Measurements from ENCODE around the gene CTDSP2.
A peak's percentile ranks its signal among the peaks of the same experiment; 100 is the strongest.
"Not testable (repeated sequence)": the region's sequence is repeated elsewhere in the genome, so short reads cannot be mapped to it uniquely, and the experiment has no call there.

The CTDSP2 gene

DNA sequence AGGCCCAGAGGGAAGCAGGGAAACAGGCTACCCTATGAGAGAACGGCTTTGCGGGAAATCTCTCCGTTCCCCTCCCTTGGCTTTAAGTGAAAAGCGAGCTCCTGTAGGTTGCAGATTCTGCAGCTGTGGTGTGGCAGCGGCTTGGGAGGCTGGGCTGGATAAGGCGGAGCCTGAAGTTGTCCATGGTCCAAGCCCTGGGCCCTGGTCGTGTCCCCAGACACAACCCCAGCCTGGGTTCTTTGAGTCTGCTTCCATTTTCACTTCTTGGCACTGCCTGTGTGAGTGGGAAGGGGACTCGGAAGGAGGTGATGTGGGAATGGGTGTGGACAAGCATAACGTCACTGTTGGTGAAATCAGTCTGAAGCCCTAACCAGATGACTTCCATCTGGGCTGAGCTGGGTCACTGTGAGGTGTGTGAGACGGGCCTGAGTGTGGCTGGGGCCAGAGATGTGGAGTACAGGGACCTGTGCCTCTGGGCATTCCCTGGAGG lies 43.0 kb upstream of the CTDSP2 start:
- Histone ChIP-seq H3K27ac (ENCODE audit: low read depth, low read length) (peak overlapping the region; percentile 89), H3K4me3 (ENCODE audit: low read depth in 1 of 2, low read length in 2 of 2) (peak overlapping the region in 1 of 2 donors; percentile 24), H3K4me1 (ENCODE audit: insufficient read depth, low read length) (peaks cover 67% of the 10 kb centered on the region), H3K36me3 (ENCODE audit: insufficient read depth, low read length) (no peaks in the 10 kb centered on the region), H3K9ac (ENCODE audit: low read length) (no peak overlapping the region), H3K9me3 (ENCODE audit: low read length) (no peaks in the 10 kb centered on the region), H3K27me3 (ENCODE audit: control insufficient read depth in 1 of 2, insufficient read depth in 2 of 2, low read length in 2 of 2) (no peaks in the 10 kb centered on the region)

DNA sequence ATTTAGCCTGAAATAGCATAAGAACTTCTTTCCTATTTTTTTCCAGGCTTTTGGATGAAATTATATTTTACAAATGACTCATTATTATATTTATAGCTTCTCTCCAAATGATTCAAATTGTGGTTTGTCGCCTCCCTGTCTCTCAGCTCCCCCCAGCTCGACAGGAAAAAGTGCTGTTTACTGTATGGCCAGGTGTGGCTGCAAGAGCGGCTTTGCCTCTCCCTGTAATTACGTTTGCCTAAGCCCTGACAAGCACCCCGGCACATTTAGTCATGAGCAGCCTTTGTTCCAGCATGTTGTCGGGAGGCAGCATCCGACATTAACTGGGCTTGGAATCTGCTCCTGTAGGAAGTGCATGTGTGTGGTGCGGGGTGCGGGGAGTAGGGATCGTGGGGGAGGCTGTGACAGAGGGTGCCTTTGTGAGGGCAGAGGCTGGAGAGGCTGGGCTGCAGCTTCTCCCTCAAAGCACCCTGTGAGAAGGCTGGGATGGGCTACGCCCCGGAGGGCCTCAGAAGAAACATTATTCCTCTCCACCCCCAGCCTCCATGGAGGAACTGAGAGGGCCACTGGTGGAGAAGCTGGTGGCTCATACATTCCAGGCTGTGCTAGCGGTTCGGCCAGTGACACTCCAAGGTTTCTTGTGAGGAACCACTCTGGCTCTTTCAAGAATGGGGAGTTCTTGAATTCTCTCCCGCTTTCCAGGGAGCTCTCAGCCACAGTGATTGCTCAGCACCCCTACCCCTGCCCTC lies 42.1 kb upstream of the CTDSP2 start:
- Histone ChIP-seq H3K4me3 (ENCODE audit: low read depth in 1 of 2, low read length in 2 of 2) (peak overlapping the region in 1 of 2 donors; percentile 24), H3K9me3 (ENCODE audit: low read length) (no peaks in the 10 kb centered on the region), H3K27ac (ENCODE audit: low read depth, low read length) (peak overlapping the region; percentile 89), H3K36me3 (ENCODE audit: insufficient read depth, low read length) (no peaks in the 10 kb centered on the region), H3K27me3 (ENCODE audit: control insufficient read depth in 1 of 2, insufficient read depth in 2 of 2, low read length in 2 of 2) (no peaks in the 10 kb centered on the region), H3K9ac (ENCODE audit: low read length) (no peak overlapping the region), H3K4me1 (ENCODE audit: insufficient read depth, low read length) (peaks cover 58% of the 10 kb centered on the region)

- no peaks in the 10 kb centered on the region for H3K9me3 ChIP-seq (ENCODE audit: low read length)
- no peaks in the 10 kb centered on the region for H3K27me3 ChIP-seq (ENCODE audit: control insufficient read depth in 1 of 2, insufficient read depth in 2 of 2, low read length in 2 of 2)
- H3K27ac ChIP-seq (ENCODE audit: low read depth, low read length) = peak overlapping the region; percentile 86
- H3K4me3 ChIP-seq (ENCODE audit: low read depth in 1 of 2, low read length in 2 of 2) = no peak overlapping the region
- H3K4me1 ChIP-seq (ENCODE audit: insufficient read depth, low read length) = peaks cover 51% of the 10 kb centered on the region
- no peaks in the 10 kb centered on the region for H3K36me3 ChIP-seq (ENCODE audit: insufficient read depth, low read length)
- no peak overlapping the region for H3K9ac ChIP-seq (ENCODE audit: low read length)
These were observed 41.3 kb upstream of the CTDSP2 start for GRCh38 chr12:57887631-57888408.

DNA sequence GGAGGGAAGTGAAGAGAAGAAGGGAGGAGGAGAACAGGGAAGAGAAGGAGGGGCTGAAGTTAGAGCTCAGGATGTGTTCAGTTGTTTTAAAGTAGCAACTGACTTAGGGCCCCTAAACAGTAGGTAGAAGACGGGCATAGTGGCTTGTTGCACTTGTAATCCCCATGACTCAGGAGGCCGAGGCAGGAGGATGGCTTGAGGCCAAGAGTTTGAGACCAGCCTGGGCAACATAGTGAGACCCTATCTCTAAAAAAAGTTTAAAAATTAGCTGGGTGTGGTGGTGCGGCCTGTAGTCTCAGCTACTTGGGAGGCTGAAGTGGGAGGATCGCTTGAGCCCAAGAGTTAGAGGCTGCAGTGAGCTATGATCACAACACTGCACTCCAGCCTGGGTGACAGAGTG lies 40.4 kb upstream of the CTDSP2 start:
- not testable (repeated sequence) for H3K27me3 ChIP-seq (ENCODE audit: control insufficient read depth in 1 of 2, insufficient read depth in 2 of 2, low read length in 2 of 2); H3K9ac ChIP-seq (ENCODE audit: low read length); H3K4me3 ChIP-seq (ENCODE audit: low read depth in 1 of 2, low read length in 2 of 2); H3K36me3 ChIP-seq (ENCODE audit: insufficient read depth, low read length); H3K9me3 ChIP-seq (ENCODE audit: low read length)
- Histone ChIP-seq H3K4me1 (ENCODE audit: insufficient read depth, low read length) (peaks cover 42% of the 10 kb centered on the region), H3K27ac (ENCODE audit: low read depth, low read length) (peak overlapping the region; percentile 24)

GRCh38 chr12:57886542-57886941 lies 40.0 kb upstream of the CTDSP2 start:
- Histone ChIP-seq H3K27ac (ENCODE audit: low read depth, low read length) (peak overlapping the region; percentile 24), H3K9ac (ENCODE audit: low read length) (no peak overlapping the region), H3K9me3 (ENCODE audit: low read length) (no peaks in the 10 kb centered on the region), H3K36me3 (ENCODE audit: insufficient read depth, low read length) (no peaks in the 10 kb centered on the region), H3K4me1 (ENCODE audit: insufficient read depth, low read length) (peaks cover 38% of the 10 kb centered on the region), H3K27me3 (ENCODE audit: control insufficient read depth in 1 of 2, insufficient read depth in 2 of 2, low read length in 2 of 2) (no peaks in the 10 kb centered on the region), H3K4me3 (ENCODE audit: low read depth in 1 of 2, low read length in 2 of 2) (no peak overlapping the region)

DNA sequence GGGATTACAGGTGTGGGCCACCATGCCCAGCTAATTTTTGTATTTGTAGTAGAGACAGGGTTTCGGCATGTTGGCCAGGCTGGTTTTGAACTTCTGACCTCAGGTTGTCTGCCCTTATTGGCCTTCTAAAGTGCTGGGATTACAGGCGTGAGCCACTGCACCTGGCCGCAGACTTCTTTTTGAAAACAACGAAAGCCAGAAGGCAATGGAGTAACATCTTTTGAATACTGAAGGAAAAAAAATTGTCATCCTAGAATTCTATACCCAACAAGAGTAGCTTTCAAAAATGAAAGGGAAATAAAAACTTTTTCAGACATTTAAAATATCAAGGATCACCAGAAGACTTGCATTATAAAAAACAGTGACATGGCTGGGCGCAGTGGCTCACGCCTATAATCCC lies 38.7 kb upstream of the CTDSP2 start:
- no peaks in the 10 kb centered on the region for H3K9me3 ChIP-seq (ENCODE audit: low read length)
- no peak overlapping the region for H3K27ac ChIP-seq (ENCODE audit: low read depth, low read length)
- no peaks in the 10 kb centered on the region for H3K27me3 ChIP-seq (ENCODE audit: control insufficient read depth in 1 of 2, insufficient read depth in 2 of 2, low read length in 2 of 2)
- H3K4me1 ChIP-seq (ENCODE audit: insufficient read depth, low read length) = peaks cover 31% of the 10 kb centered on the region
- no peaks in the 10 kb centered on the region for H3K36me3 ChIP-seq (ENCODE audit: insufficient read depth, low read length)
- no peak overlapping the region for H3K4me3 ChIP-seq (ENCODE audit: low read depth in 1 of 2, low read length in 2 of 2)
- H3K9ac ChIP-seq (ENCODE audit: low read length) = no peak overlapping the region

DNA sequence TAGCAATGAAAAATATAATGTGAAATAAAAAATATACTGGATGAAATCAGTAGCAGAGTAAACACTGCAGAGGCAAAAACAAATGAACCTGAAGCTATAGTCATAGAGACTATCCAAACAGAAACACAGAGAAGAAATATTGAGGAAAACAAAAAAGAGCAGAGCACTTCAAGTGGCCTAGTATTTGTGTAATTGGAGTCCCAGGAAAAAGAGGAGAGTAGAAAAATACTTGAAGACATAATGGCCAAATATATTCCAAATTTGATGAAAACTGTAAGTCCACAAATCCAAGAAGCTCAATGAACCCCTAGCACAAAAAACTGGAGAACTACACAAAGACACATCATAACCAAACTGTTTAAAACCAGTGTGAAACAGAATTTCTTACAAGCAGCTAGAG lies 37.2 kb upstream of the CTDSP2 start:
- H3K9ac ChIP-seq (ENCODE audit: low read length) = no peak overlapping the region
- no peak overlapping the region for H3K4me3 ChIP-seq (ENCODE audit: low read depth in 1 of 2, low read length in 2 of 2)
- peaks cover 16% of the 10 kb centered on the region for H3K4me1 ChIP-seq (ENCODE audit: insufficient read depth, low read length)
- H3K36me3 ChIP-seq (ENCODE audit: insufficient read depth, low read length) = no peaks in the 10 kb centered on the region
- no peaks in the 10 kb centered on the region for H3K27me3 ChIP-seq (ENCODE audit: control insufficient read depth in 1 of 2, insufficient read depth in 2 of 2, low read length in 2 of 2)
- no peaks in the 10 kb centered on the region for H3K9me3 ChIP-seq (ENCODE audit: low read length)
- H3K27ac ChIP-seq (ENCODE audit: low read depth, low read length) = no peak overlapping the region

DNA sequence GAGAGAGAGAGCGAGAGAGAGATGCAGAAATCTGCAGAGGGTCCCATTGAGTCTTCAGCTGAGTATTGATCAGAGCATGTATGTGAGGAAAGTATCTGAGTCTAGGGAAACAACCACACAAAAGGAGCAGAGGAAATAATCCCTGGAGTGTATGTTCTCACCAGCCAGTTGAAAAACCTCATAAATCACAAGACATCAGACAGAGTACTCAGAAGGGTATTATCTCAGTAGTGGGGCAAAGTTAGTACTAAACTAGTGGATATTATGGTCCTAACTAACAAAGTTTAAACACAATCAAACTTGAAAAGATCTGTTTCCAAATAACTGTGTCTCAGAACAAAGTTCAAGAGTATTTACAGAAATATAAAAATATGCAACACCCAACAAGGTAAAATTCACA lies 36.5 kb upstream of the CTDSP2 start:
- no peaks in the 10 kb centered on the region for H3K27me3 ChIP-seq (ENCODE audit: control insufficient read depth in 1 of 2, insufficient read depth in 2 of 2, low read length in 2 of 2)
- no peaks in the 10 kb centered on the region for H3K9me3 ChIP-seq (ENCODE audit: low read length)
- peaks cover 9% of the 10 kb centered on the region for H3K4me1 ChIP-seq (ENCODE audit: insufficient read depth, low read length)
- no peak overlapping the region for H3K27ac ChIP-seq (ENCODE audit: low read depth, low read length)
- H3K36me3 ChIP-seq (ENCODE audit: insufficient read depth, low read length) = no peaks in the 10 kb centered on the region
- no peak overlapping the region for H3K4me3 ChIP-seq (ENCODE audit: low read depth in 1 of 2, low read length in 2 of 2)
- H3K9ac ChIP-seq (ENCODE audit: low read length) = no peak overlapping the region

- peaks cover 4% of the 10 kb centered on the region for H3K4me1 ChIP-seq (ENCODE audit: insufficient read depth, low read length)
- no peak overlapping the region for H3K4me3 ChIP-seq (ENCODE audit: low read depth in 1 of 2, low read length in 2 of 2)
- no peaks in the 10 kb centered on the region for H3K36me3 ChIP-seq (ENCODE audit: insufficient read depth, low read length)
- H3K27ac ChIP-seq (ENCODE audit: low read depth, low read length) = no peak overlapping the region
- H3K9ac ChIP-seq (ENCODE audit: low read length) = no peak overlapping the region
- no peaks in the 10 kb centered on the region for H3K9me3 ChIP-seq (ENCODE audit: low read length)
- H3K27me3 ChIP-seq (ENCODE audit: control insufficient read depth in 1 of 2, insufficient read depth in 2 of 2, low read length in 2 of 2) = no peaks in the 10 kb centered on the region
These were observed 36.0 kb upstream of the CTDSP2 start for GRCh38 chr12:57882575-57882974.

DNA sequence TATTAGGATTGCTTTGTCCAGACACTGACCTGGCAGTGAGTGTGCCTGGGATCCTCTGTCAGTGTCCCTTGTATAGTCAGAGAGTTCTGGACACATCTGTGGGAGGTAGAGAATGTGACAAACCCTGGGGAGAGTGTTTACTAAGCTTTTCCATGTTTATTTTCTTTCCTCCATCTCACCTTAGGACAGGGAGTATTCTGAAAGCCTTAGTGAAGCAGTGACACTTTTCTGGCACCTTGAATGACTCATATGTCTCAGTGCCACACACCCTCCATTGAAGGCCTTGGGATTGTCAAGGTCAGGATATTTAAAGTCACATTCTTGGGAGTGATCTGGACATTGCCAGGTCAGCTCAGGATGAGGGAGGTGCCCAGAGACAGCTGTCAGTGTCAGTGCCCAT lies 34.9 kb upstream of the CTDSP2 start:
- H3K27ac ChIP-seq (ENCODE audit: low read depth, low read length) = no peak overlapping the region
- H3K9ac ChIP-seq (ENCODE audit: low read length) = no peak overlapping the region
- no peaks in the 10 kb centered on the region for H3K9me3 ChIP-seq (ENCODE audit: low read length)
- no peak overlapping the region for H3K4me3 ChIP-seq (ENCODE audit: low read depth in 1 of 2, low read length in 2 of 2)
- no peaks in the 10 kb centered on the region for H3K36me3 ChIP-seq (ENCODE audit: insufficient read depth, low read length)
- H3K4me1 ChIP-seq (ENCODE audit: insufficient read depth, low read length) = peaks cover 1% of the 10 kb centered on the region
- no peaks in the 10 kb centered on the region for H3K27me3 ChIP-seq (ENCODE audit: control insufficient read depth in 1 of 2, insufficient read depth in 2 of 2, low read length in 2 of 2)

DNA sequence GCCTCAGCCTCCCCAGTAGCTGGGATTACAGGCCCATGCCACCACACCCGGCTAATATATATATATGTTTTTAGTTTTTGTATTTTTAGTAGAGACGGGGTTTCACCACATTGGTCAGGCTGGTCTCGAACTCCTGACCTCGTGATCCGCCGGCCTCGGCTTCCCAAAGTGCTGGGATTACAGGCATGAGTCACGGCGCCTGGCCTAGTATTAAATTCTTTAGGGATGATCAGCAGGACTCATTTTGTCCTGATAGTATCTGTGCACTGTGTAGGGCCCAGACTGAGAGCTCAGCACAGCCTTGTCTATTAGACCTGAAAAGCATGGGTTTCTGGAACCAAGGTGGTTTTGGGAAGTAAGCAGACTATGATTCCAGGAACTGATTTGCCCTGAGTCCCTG lies 34.5 kb upstream of the CTDSP2 start:
- not testable (repeated sequence) for H3K27ac ChIP-seq (ENCODE audit: low read depth, low read length); H3K27me3 ChIP-seq (ENCODE audit: control insufficient read depth in 1 of 2, insufficient read depth in 2 of 2, low read length in 2 of 2); H3K4me3 ChIP-seq (ENCODE audit: low read depth in 1 of 2, low read length in 2 of 2); H3K4me1 ChIP-seq (ENCODE audit: insufficient read depth, low read length); H3K9ac ChIP-seq (ENCODE audit: low read length); H3K36me3 ChIP-seq (ENCODE audit: insufficient read depth, low read length); H3K9me3 ChIP-seq (ENCODE audit: low read length)

All from muscle layer of colon (tissue), 2 donors.